Measurements from ENCODE around the gene LDB3.

The LDB3 gene

DNA sequence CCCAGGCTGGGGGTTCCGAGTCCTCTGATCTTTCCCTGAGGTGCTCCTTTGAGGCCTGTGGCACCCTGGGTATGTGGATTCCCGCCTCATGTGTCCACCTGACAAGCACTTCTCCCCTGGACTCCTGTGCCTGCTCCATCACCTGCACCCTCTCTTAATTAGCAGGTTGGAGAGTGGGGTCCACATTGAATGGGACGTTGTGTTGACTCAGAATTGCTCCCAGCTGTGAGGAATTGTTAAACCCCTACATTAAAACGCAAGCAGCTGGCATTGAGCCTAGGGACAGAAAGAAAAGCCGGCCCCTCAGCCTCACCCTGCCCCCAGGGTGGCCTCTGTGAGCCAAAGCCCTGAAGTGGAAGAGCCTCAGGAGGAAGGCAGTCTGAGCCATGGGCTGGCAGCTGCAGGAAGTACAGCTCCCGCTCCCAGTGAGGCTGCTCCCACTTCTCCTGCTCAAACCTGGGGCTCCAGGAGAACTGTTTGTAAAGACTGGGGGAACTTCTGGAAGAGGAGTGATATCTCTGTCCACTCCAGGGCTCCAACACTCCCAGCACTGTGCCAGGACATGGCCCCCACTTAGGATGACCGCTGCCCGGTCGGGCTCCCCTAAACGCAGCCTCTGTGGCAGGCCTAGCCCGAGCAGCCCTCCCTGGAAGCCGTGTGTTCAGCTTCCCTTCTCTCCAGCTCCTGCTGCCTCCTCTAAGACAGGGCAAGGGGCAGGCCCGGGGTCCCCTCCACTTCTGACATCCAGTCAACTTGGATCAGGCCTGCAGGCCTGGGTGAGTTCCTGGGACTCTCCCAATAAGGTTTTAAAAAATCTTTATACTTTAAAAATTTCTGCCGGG is 15.7 kb upstream of the LDB3 start:
- no peak for DNase-seq (ENCODE audit: low spot score)
- TF ChIP-seq, protein P1, sequence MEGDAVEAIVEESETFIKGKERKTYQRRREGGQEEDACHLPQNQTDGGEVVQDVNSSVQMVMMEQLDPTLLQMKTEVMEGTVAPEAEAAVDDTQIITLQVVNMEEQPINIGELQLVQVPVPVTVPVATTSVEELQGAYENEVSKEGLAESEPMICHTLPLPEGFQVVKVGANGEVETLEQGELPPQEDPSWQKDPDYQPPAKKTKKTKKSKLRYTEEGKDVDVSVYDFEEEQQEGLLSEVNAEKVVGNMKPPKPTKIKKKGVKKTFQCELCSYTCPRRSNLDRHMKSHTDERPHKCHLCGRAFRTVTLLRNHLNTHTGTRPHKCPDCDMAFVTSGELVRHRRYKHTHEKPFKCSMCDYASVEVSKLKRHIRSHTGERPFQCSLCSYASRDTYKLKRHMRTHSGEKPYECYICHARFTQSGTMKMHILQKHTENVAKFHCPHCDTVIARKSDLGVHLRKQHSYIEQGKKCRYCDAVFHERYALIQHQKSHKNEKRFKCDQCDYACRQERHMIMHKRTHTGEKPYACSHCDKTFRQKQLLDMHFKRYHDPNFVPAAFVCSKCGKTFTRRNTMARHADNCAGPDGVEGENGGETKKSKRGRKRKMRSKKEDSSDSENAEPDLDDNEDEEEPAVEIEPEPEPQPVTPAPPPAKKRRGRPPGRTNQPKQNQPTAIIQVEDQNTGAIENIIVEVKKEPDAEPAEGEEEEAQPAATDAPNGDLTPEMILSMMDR (IDR thresholded peaks at IDR 0.05; ENCODE audit: extremely low read depth, missing control alignments) = no peak

DNA sequence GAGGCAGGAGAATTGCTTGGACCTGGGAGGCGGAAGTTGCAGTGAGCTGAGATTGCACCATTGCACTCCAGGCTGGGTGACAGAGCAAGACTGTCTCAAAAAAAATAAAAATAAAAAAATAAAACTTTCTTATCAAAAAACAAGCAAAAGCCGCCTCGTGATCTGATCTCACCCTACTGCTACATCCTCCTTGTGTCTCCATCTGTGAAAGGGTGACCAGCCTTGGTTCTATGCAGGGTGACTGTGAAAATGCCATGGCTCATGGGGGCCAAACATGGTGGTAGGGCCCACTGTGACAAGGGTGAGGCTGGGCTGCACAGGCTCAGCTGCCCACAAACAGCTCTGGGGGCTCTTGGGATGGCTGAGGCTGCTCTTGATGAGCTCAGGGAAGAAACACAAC is 14.9 kb upstream of the LDB3 start:
- no peak for DNase-seq (ENCODE audit: low spot score)
- TF ChIP-seq, protein P1 (IDR thresholded peaks at IDR 0.05; ENCODE audit: extremely low read depth, missing control alignments) = no peak

DNA sequence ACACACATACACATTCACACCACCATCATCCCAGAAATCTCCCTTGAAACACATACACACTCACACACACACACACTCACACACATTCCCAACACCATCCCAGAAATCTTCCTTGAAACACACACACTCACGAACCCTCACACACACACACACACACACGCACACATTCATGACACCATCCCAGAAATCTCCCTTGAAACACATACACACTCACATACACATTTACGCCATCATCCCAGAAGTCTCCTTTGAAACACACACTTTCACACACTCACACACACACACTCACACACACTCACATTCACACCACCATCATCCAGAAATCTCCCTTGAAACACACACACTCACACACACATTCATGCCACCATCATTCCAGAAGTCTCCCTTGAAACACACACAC is 14.3 kb upstream of the LDB3 start:
- TF ChIP-seq, protein P1 (IDR thresholded peaks at IDR 0.05; ENCODE audit: extremely low read depth, missing control alignments) = no peak
- no peak for DNase-seq (ENCODE audit: low spot score)

DNA sequence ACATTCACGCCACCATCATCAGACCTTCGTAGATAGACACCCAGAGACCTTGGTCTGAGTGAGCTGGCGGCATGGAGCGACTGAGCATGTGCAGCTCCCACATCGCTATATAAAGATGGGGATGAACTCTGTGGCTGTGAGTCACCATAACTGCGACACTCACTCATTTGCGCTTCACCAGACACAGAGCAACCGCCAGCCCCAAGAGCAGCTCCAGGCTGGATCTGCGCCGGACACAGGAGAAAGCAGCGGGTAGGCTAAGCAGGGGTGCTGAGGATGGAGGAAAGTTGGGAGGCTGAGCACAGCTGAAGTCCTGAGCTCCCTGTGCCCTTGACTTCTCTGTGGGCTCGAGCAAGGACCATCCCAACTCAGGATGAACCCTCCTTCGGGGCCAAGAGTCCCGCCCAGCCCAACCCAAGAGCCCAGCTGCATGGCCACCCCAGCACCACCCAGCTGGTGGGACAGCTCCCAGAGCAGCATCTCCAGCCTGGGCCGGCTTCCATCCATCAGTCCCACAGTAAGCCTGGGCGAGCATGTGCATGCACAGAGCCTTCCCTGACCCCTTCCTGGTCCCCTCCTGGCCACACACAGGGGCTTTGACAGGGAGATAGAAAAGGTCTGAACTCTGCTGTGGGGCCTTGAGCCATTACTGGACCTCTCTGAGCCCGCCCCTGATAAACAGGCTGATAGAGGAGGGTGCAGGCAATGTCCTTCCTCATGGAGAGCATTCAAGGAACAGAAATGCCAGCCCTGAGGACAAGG is 13.7 kb upstream of the LDB3 start, which contains the start of gene OPN4:
TSS of gene OPN4 (plus strand) at position 137 of the 762 bp plus-strand sequence. CDS start at position 374, 237 bp downstream.
- TF ChIP-seq, protein P1 (IDR thresholded peaks at IDR 0.05; ENCODE audit: extremely low read depth, missing control alignments) = no peak
- no peak for DNase-seq (ENCODE audit: low spot score)

DNA sequence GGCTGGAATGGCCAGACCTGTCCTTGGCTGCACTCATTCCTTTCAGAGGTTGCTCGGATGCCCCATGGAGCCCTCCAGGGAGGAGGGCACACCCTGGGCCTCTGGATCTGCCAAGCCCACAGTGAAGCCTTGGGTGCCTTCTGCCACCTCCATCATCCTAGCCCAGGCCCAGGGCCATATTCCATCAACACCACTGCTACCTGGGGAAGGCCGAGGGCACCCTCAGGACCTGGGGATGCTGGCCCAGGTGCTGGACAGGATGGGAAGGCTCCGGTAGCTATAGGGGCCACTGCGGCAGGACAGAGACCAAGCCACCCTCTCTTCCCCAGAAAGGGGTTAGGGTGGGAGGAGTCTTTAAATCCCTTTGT is 13.2 kb upstream of the LDB3 start:
- DNase-seq (ENCODE audit: low spot score) = no peak
- TF ChIP-seq, protein P1 (IDR thresholded peaks at IDR 0.05; ENCODE audit: extremely low read depth, missing control alignments) = no peak

DNA sequence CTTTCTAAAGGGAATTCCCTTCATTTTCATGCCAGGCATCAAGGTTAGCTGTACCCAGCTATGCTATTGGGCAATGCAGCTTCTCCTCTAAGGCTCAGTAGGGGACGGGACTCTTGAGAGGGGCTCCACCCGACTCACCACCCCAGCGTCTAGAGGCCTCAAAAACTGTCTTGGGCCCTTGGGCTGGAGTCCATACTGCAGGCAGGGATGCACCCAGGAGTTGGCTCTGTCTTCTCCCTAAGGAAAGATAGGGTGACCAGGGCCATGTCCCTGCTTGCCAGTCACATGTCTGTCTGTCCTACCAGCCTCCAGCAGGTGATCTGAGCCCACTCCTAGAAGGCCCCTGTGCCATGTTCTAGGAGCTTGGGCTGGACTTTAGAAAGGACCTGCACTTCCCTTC is 12.7 kb upstream of the LDB3 start:
- no peak for DNase-seq (ENCODE audit: low spot score)
- TF ChIP-seq, protein P1 (IDR thresholded peaks at IDR 0.05; ENCODE audit: extremely low read depth, missing control alignments) = no peak

DNA sequence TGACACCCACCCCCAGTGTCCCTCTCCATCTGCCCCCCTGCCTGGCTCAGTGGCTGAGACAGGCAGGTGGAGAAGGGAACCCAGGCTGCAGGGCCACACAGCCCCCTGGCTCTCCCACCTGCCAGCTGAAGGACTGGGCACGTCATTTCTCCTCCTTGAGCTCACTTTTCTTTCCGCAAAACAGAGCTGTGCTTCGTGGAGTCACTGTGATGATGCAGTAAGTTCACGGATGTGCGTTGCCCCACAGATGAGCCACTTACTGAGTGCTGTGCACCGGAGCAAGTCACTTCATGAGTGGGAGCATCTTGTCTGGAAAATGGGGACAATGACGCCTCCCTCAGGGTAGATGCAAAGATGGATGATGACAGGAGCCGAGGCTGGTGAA is 11.3 kb upstream of the LDB3 start:
- TF ChIP-seq, protein P1 (IDR thresholded peaks at IDR 0.05; ENCODE audit: extremely low read depth, missing control alignments) = no peak
- DNase-seq (ENCODE audit: low spot score) = no peak

All from GM20000 (cell line).